H1 (cell line): ENCODE results near the gene CCNY. TPM values are rescaled to one million over a fixed set of nuclear protein-coding genes. Genes with fewer than 3 reads are reported as not detected.

ENCODE experiments used
- CTCF ChIA-PET: fragments of 300-600 bp; sonication (Branson Sonifier 250); formaldehyde crosslinking; loops from one replicate; lab custom pipeline; 2021; ENCODE audit not compliant: partially characterized antibody; lab: Charles Lee
- POLR2A ChIA-PET: fragments of 300-600 bp; sonication (Branson Sonifier 250); formaldehyde crosslinking; loops from one replicate; lab custom pipeline; 2021; ENCODE audit warnings: inconsistent platforms; ENCODE audit not compliant: partially characterized antibody; lab: Charles Lee
- DNase-seq, 2 experiments: peaks; one replicate each; pipeline versions ENCODE4 v3.0.0 to v3.0.0-alpha.2; 2010 to 2022; ENCODE audit warnings: low spot score in 2 of 2, low read depth in 1 of 2, mixed read lengths in 1 of 2
- FAIRE-seq: peaks from 2 replicates; lab custom pipeline; 2011; peaks lifted over from hg19 to GRCh38; lab: Jason Lieb, UNC
- H2AFZ ChIP-seq: 2 replicates; pipeline ENCODE4 v1.8.1; 2012; ENCODE audit warnings: low read length, inconsistent platforms
- H2AK5ac ChIP-seq: 2 replicates; pipeline ENCODE4 v1.6.1; 2013; ENCODE audit warnings: low read depth, low read length
- H2BK120ac ChIP-seq: replicated peaks from 2 replicates; pipeline ENCODE3; 2013; ENCODE audit warnings: low read depth, low read length, inconsistent platforms
- H2BK12ac ChIP-seq: 2 replicates; pipeline ENCODE4 v1.6.1; 2013; ENCODE audit warnings: low read depth, low read length
- H2BK15ac ChIP-seq: 2 replicates; pipeline ENCODE4 v1.6.1; 2013; ENCODE audit warnings: low read length
- H2BK20ac ChIP-seq: 2 replicates; pipeline ENCODE4 v1.6.1; 2013; ENCODE audit warnings: low read length
- H2BK5ac ChIP-seq: 2 replicates; pipeline ENCODE4 v1.6.1; 2013; ENCODE audit warnings: low read depth, low read length
- H3K14ac ChIP-seq: 2 replicates; pipeline ENCODE4 v1.6.1; 2013; ENCODE audit warnings: inconsistent platforms; ENCODE audit not compliant: insufficient read length
- H3K18ac ChIP-seq: 2 replicates; pipeline ENCODE4 v1.6.1; 2013; ENCODE audit warnings: low read length; ENCODE audit errors: extremely low read depth
- H3K23ac ChIP-seq: 2 replicates; pipeline ENCODE4 v1.6.1; 2013; ENCODE audit warnings: inconsistent platforms; ENCODE audit not compliant: insufficient read length
- H3K23me2 ChIP-seq: 2 replicates; pipeline ENCODE4 v1.6.1; 2013; ENCODE audit warnings: low read depth, low read length
- H3K27ac ChIP-seq: 2 replicates; pipeline ENCODE4 v1.6.1; 2011; ENCODE audit warnings: low read depth, low read length, inconsistent platforms
- H3K27me3 ChIP-seq, 4 experiments: replicated peaks in 1 of 4; 1 replicate in 1 of 4; 2 replicates in 3 of 4; pipeline versions ENCODE4 v1.6.1 to v1.8.1; 2011 to 2013; ENCODE audit warnings: low read length in 3 of 4, mild to moderate bottlenecking in 3 of 4, inconsistent platforms in 2 of 4, mixed read lengths in 2 of 4, moderate library complexity in 1 of 4; ENCODE audit not compliant: control insufficient read depth in 3 of 4, insufficient read depth in 3 of 4; ENCODE audit errors: extremely low read depth in 1 of 4
- H3K36me3 ChIP-seq, 4 experiments: 2 replicates each; pipeline versions ENCODE4 v1.6.1 to v1.8.1; 2011 to 2013; ENCODE audit warnings: mild to moderate bottlenecking in 4 of 4, low read length in 3 of 4, moderate library complexity in 2 of 4, control low read depth in 1 of 4, inconsistent platforms in 1 of 4; ENCODE audit not compliant: insufficient read depth in 4 of 4, control insufficient read depth in 2 of 4
- H3K4ac ChIP-seq: replicated peaks from 2 replicates; pipeline ENCODE3; 2013; ENCODE audit warnings: low read length, low read depth, mixed read lengths, inconsistent platforms; ENCODE audit not compliant: insufficient read length
- H3K4me1 ChIP-seq, 4 experiments: replicated peaks in 1 of 4; 1 replicate in 1 of 4; 2 replicates in 3 of 4; pipeline versions ENCODE4 v1.6.1 to v1.8.1; 2011 to 2013; ENCODE audit warnings: low read length in 3 of 4, inconsistent platforms in 2 of 4, mixed read lengths in 1 of 4; ENCODE audit not compliant: insufficient read depth in 4 of 4, control insufficient read depth in 3 of 4
- H3K4me2 ChIP-seq, 2 experiments: 2 replicates each; pipeline versions ENCODE4 v1.6.1 to v1.8.1; 2011 to 2013; ENCODE audit warnings: low read depth in 2 of 2, low read length in 2 of 2, control low read depth in 1 of 2, inconsistent platforms in 1 of 2, mild to moderate bottlenecking in 1 of 2; ENCODE audit not compliant: insufficient read depth in 1 of 2
- H3K4me3 ChIP-seq, 4 experiments: fragments of 200-600, 300-600 bp in 1 of 4; sonication (generic), shearing (Covaris generic), sonication (Bioruptor Twin) in 1 of 4; 2 replicates each; pipeline versions ENCODE4 v1.5.1 to v1.8.1; 2011 to 2016; ENCODE audit warnings: low read length in 4 of 4, low read depth in 3 of 4, control low read depth in 2 of 4, inconsistent platforms in 2 of 4, mild to moderate bottlenecking in 2 of 4, mixed read lengths in 1 of 4, moderate library complexity in 1 of 4; ENCODE audit not compliant: insufficient read depth in 2 of 4; ENCODE audit errors: extremely low read depth in 1 of 4
- H3K56ac ChIP-seq: replicated peaks from 2 replicates; pipeline ENCODE3; 2013; ENCODE audit warnings: low read depth, mild to moderate bottlenecking, mixed read lengths, low read length, inconsistent platforms; ENCODE audit not compliant: insufficient read length
- H3K79me1 ChIP-seq: 2 replicates; pipeline ENCODE4 v1.6.1; 2013; ENCODE audit warnings: low read depth, low read length, control low read depth
- H3K79me2 ChIP-seq, 2 experiments: 2 replicates each; pipeline versions ENCODE4 v1.6.1 to v1.8.1; 2012 to 2013; ENCODE audit warnings: low read length in 2 of 2, mild to moderate bottlenecking in 2 of 2, inconsistent platforms in 1 of 2; ENCODE audit not compliant: insufficient read depth in 2 of 2, control insufficient read depth in 1 of 2
- H3K9ac ChIP-seq, 4 experiments: replicated peaks in 1 of 4; 1 replicate in 1 of 4; 2 replicates in 3 of 4; pipeline versions ENCODE4 v1.6.1 to v1.8.1; 2011 to 2013; ENCODE audit warnings: low read depth in 3 of 4, low read length in 3 of 4, control low read depth in 2 of 4, mild to moderate bottlenecking in 2 of 4, moderate library complexity in 2 of 4, inconsistent platforms in 1 of 4; ENCODE audit errors: extremely low read depth in 1 of 4
- H3K9me3 ChIP-seq, 2 experiments: 2 replicates each; pipeline versions ENCODE4 v1.6.1 to v1.8.1; 2012 to 2013; ENCODE audit warnings: mild to moderate bottlenecking in 2 of 2, moderate library complexity in 2 of 2, control low read depth in 1 of 2, inconsistent platforms in 1 of 2, low read depth in 1 of 2, low read length in 1 of 2, mixed read lengths in 1 of 2; ENCODE audit not compliant: insufficient read depth in 2 of 2
- H4K20me1 ChIP-seq, 2 experiments: replicated peaks in 1 of 2; 2 replicates each; pipeline versions ENCODE3 to v1.8.1; 2011 to 2013; ENCODE audit warnings: inconsistent platforms in 2 of 2, low read length in 2 of 2, mild to moderate bottlenecking in 1 of 2; ENCODE audit not compliant: insufficient read depth in 2 of 2, control insufficient read depth in 1 of 2
- H4K5ac ChIP-seq: 2 replicates; pipeline ENCODE4 v1.6.1; 2013; ENCODE audit warnings: low read length, low read depth, mixed read lengths, inconsistent platforms; ENCODE audit not compliant: insufficient read length
- H4K8ac ChIP-seq: 2 replicates; pipeline ENCODE4 v1.8.0; 2013; ENCODE audit warnings: mild to moderate bottlenecking, moderate library complexity, low read length, inconsistent platforms; ENCODE audit not compliant: insufficient read depth; ENCODE audit errors: extremely low read depth
- H4K91ac ChIP-seq: replicated peaks from 2 replicates; pipeline ENCODE3; 2013; ENCODE audit warnings: low read length, mixed read lengths, inconsistent platforms; ENCODE audit not compliant: insufficient read length
- HDAC6 ChIP-seq: IDR thresholded peaks from one replicate; pipeline ENCODE4 v1.7.1; 2012; ENCODE audit warnings: low read depth, mild to moderate bottlenecking, inconsistent platforms, low read length, moderate library complexity
- NANOG ChIP-seq: IDR thresholded peaks from 2 replicates; pipeline ENCODE4 v1.6.1; 2011; ENCODE audit warnings: low read length, low read depth, mild to moderate bottlenecking, inconsistent platforms; ENCODE audit not compliant: insufficient read depth, poor library complexity, severe bottlenecking
- POU5F1 ChIP-seq: IDR thresholded peaks from 2 replicates; pipeline ENCODE4 v1.6.1; 2011; ENCODE audit warnings: low read depth, mild to moderate bottlenecking, low read length, moderate library complexity
- SIRT6 ChIP-seq: IDR thresholded peaks from one replicate; pipeline ENCODE4 v1.7.1; 2012; ENCODE audit warnings: low read length, inconsistent platforms
- SP1 ChIP-seq: IDR thresholded peaks from 2 replicates; pipeline ENCODE4 v1.6.1; 2011; ENCODE audit warnings: low read depth, low read length
- TAF1 ChIP-seq: IDR thresholded peaks from 2 replicates; pipeline ENCODE4 v1.6.1; 2011; ENCODE audit warnings: mild to moderate bottlenecking, low read depth, low read length
- TEAD4 ChIP-seq: IDR thresholded peaks from 2 replicates; pipeline ENCODE4 v1.6.1; 2012; ENCODE audit warnings: low read depth, low read length, inconsistent platforms, mixed read lengths
- USF2 ChIP-seq: IDR thresholded peaks from 2 replicates; pipeline ENCODE4 v1.6.1; 2011; ENCODE audit warnings: low read length, improper control_type of control experiment
- YY1 ChIP-seq: IDR thresholded peaks from 2 replicates; pipeline ENCODE4 v1.6.1; 2011; ENCODE audit warnings: low read depth, mild to moderate bottlenecking, low read length
- WGBS, 2 experiments: shearing (Covaris generic) in 1 of 2; methylation state at CpG; one replicate each; pipeline versions ENCODE4 v1.1.6 to v1.1.7; 2013 to 2015; ENCODE audit warnings: low lambda C conversion rate in 2 of 2, mixed read lengths in 2 of 2, inconsistent platforms in 1 of 2, low coverage in 1 of 2, missing lambda C conversion rate in 1 of 2; ENCODE audit not compliant: insufficient replicate concordance in 2 of 2, insufficient coverage in 1 of 2, insufficient read length in 1 of 2; ENCODE audit errors: extremely low coverage in 1 of 2, missing lambda C conversion rate in 1 of 2; 5-methylcytosine and 5-hydroxymethylcytosine counted together
- polyA plus RNA-seq, 7 experiments: library from polyadenylated mRNA; depleted of rRNA in 3 of 7; stranded (reverse) in 5 of 7; unstranded in 2 of 7; fragments of >200 nt in 5 of 7; fragments of 200-250 nt in 2 of 7; gene quantifications; 1 replicate in 5 of 7; 2 replicates in 1 of 7; 4 replicates in 1 of 7; pipeline versions ENCODE4 v1.2.1 to v1.2.3, GENCODE V29; 2011 to 2013; ENCODE audit warnings: missing spikeins in 2 of 7, mixed read lengths in 2 of 7
- total RNA-seq: library from RNA; stranded (reverse); fragmentation: NEBNext Ultra II Directional; extraction: Animal tissue kit (Norgen Biotek cat#: 25700); gene quantifications from 2 replicates; pipeline ENCODE4 v1.2.1, GENCODE V29; 2021

The CCNY gene
- total and polyA plus RNA-seq, 2 of the 8 experiments (the other 6 are each of a cell fraction or from before 2014, with no cell fraction given), result 25.3 to 68.2 TPM

GRCh38 chr10:35316218-35316967 lies 19.9 kb upstream of the CCNY start:
- H3K79me1 ChIP-seq, result no peaks in the 10 kb centered on the region
- H3K79me2 ChIP-seq, result no peaks in the 10 kb centered on the region
- no peak overlapping the region for H2AK5ac ChIP-seq
- no peak overlapping the region for H2BK120ac ChIP-seq
- H2BK12ac ChIP-seq, result no peak overlapping the region
- no peak overlapping the region for H2BK15ac ChIP-seq
- no peak for DNase-seq
- ChIA-PET POLR2A (interaction anchor here (0.8 kb wide), 1 partner anchor 12 kb away, joined by 3 read pairs; no protein-coding TSS in a partner anchor), CTCF (interaction anchor here (0.6 kb wide), 2 partner anchors 11 to 67 kb away, joined by 3 to 5 read pairs; no protein-coding TSS in a partner anchor)
- H3K14ac ChIP-seq, result no peak overlapping the region
- H4K8ac ChIP-seq, result no peak overlapping the region
- no peaks in the 10 kb centered on the region for H4K20me1 ChIP-seq
- no peak overlapping the region for H4K5ac ChIP-seq
- FAIRE-seq, result no peak
- H3K4ac ChIP-seq, result no peak overlapping the region
- no peaks in the 10 kb centered on the region for H3K4me1 ChIP-seq
- no peak overlapping the region for H2BK20ac ChIP-seq
- H3K9me3 ChIP-seq, result 0 out of 4 replicates have a peak, but pooled peaks cover 0 to 4% of the 10 kb centered on the region in 2 experiments
- H4K91ac ChIP-seq, result no peak overlapping the region
- no peaks in the 10 kb centered on the region for H3K36me3 ChIP-seq
- no peaks in the 10 kb centered on the region for H3K27me3 ChIP-seq
- H3K56ac ChIP-seq, result no peak overlapping the region
- 93% methylated on average over 4 of the region's 4 CpGs; no CpG with 5 or more reads in 1 of the 2 experiments for WGBS, 2 experiments
- H2BK5ac ChIP-seq, result no peak overlapping the region
- no peak overlapping the region for H3K23ac ChIP-seq
- no peak overlapping the region for H3K4me3 ChIP-seq
- H3K18ac ChIP-seq, result no peak overlapping the region
- no peak overlapping the region for H3K4me2 ChIP-seq
- no peak overlapping the region for H3K27ac ChIP-seq
- no peak overlapping the region for H3K9ac ChIP-seq
- no peak overlapping the region for H2AFZ ChIP-seq
- no peaks in the 10 kb centered on the region for H3K23me2 ChIP-seq
- TF ChIP-seq TAF1, result no peak
- TF ChIP-seq TEAD4, result no peak
- no peak for TF ChIP-seq USF2
- TF ChIP-seq POU5F1, result no peak
- no peak for TF ChIP-seq YY1
- TF ChIP-seq NANOG, result no peak
- TF ChIP-seq SP1, result no peak
- TF ChIP-seq SIRT6, result no peak
- no peak for TF ChIP-seq HDAC6
